GM23248 (cell line): ENCODE data around the gene C2CD5.

Source experiments
- EZH2 ChIP-seq: fragments of 200-600 bp; sonication (generic); IDR thresholded peaks from 2 replicates; pipeline ENCODE4 v1.6.1; 2018; ENCODE audit warnings: antibody characterized with exemption, mild to moderate bottlenecking; ENCODE audit not compliant: insufficient read depth, poor library complexity, severe bottlenecking
- EZH2phosphoT487 ChIP-seq: fragments of 200-600 bp; sonication (generic); IDR thresholded peaks from 2 replicates; pipeline ENCODE4 v1.6.1; 2018; ENCODE audit warnings: antibody characterized with exemption, moderate library complexity, mild to moderate bottlenecking, low read depth; ENCODE audit not compliant: insufficient read depth

- no peak for TF ChIP-seq EZH2phosphoT487
- TF ChIP-seq EZH2, result no peak
Observed at GRCh38 chr12:22535038-22535437, 9.3 kb downstream of the C2CD5 start.
